ENCODE data around the gene ZNF366. TPM values are rescaled to one million over a fixed set of nuclear protein-coding genes. Genes with fewer than 3 reads are reported as not detected.
A peak's percentile ranks its signal among the peaks of the same experiment; 100 is the strongest.

ZNF366 gene
- total RNA-seq, 1 donor from 2014 or later, result 3.2 TPM

- no peak for DNase-seq (ENCODE audit: extremely low spot score in 2 of 2)
- Histone ChIP-seq H3K9me3 (no peaks in the 10 kb centered on the region), H3K4me1 (peaks cover 17% of the 10 kb centered on the region), H3K4me3 (no peak overlapping the region), H3K36me3 (no peaks in the 10 kb centered on the region), H3K27me3 (no peaks in the 10 kb centered on the region), H3K27ac (peak overlapping the region; percentile 17)
- intact Hi-C loops (cut with DNase I), result no loop called here
- no peak for TF ChIP-seq POLR2AphosphoS5 (IDR thresholded peaks at IDR 0.05; ENCODE audit: insufficient read depth in 1 of 2, low read depth in 1 of 2)
- no peak for TF ChIP-seq CTCF (IDR thresholded peaks at IDR 0.05)
- TF ChIP-seq POLR2A (IDR thresholded peaks at IDR 0.05), result no peak
Observed at GRCh38 chr5:72393052-72393451, 114.2 kb downstream of the ZNF366 start.

Other genes with a start within 250 kb of the ZNF366 start
- gene MRPS27, start 187.2 kb downstream of the ZNF366 start, total RNA-seq, result 44.9 TPM
- 6.9 TPM for gene PTCD2, start 187.0 kb downstream of the ZNF366 start, total RNA-seq

Data from vagina (tissue), 2 donors.